Measurements from ENCODE around the gene CLASP1. TPM values are rescaled to one million over a fixed set of nuclear protein-coding genes. Genes with fewer than 3 reads are reported as not detected.

Gene CLASP1
- polyA plus RNA-seq, 1 donor (not counting 4 experiments of a cell fraction or from before 2014, with no cell fraction given), result 16.7 TPM

GRCh38 chr2:121534007-121534406 lies 115.3 kb downstream of the CLASP1 start:
- peaks cover 42% of the 10 kb centered on the region for H3K79me2 ChIP-seq (ENCODE audit: control insufficient read depth, insufficient read depth, low read length)
- no peak overlapping the region for H3K9ac ChIP-seq (ENCODE audit: control insufficient read depth, extremely low read depth, insufficient read depth, low read length)
- FAIRE-seq, result no peak
- no peaks in the 10 kb centered on the region for H4K20me1 ChIP-seq (ENCODE audit: control insufficient read depth, extremely low read depth, insufficient read depth, low read length)
- dilution Hi-C loops (cut with MboI; ENCODE audit: extremely low pct_ligation_motif_present, low sequenced_read_pairs), result no loop called here
- no peaks in the 10 kb centered on the region for H3K27me3 ChIP-seq (ENCODE audit: control insufficient read depth, extremely low read depth, insufficient read depth, low read length)
- H3K9me3 ChIP-seq (ENCODE audit: control insufficient read depth, low read depth, low read length), result no peaks in the 10 kb centered on the region
- H3K4me1 ChIP-seq (ENCODE audit: control insufficient read depth, extremely low read depth, insufficient read depth, low read length), result peaks cover 19% of the 10 kb centered on the region
- no peak overlapping the region for H2AFZ ChIP-seq (ENCODE audit: control insufficient read depth, low read length)
- H3K9me1 ChIP-seq (ENCODE audit: control insufficient read depth, extremely low read depth, insufficient read depth, low read length), result no peaks in the 10 kb centered on the region
- no peak overlapping the region for H3K4me2 ChIP-seq (ENCODE audit: control insufficient read depth, extremely low read depth, insufficient read depth, low read depth, low read length)
- H3K27ac ChIP-seq (ENCODE audit: control insufficient read depth, insufficient read depth, low read length), result no peak overlapping the region
- no peak overlapping the region for H3K4me3 ChIP-seq (ENCODE audit: control insufficient read depth in 2 of 3, extremely low read depth in 1 of 3, insufficient read depth in 2 of 3, low read depth in 1 of 3, low read length in 3 of 3)
- TF ChIP-seq EZH2 (IDR thresholded peaks at IDR 0.05; ENCODE audit: low read length), result no peak
- no peak for TF ChIP-seq CTCF (optimal IDR thresholded peaks at IDR 0.05 in 1 of 3, IDR thresholded peaks at IDR 0.05 in 1 of 3, conservative IDR thresholded peaks at IDR 0.05 in 1 of 3; ENCODE audit: extremely low read depth in 1 of 3, insufficient read depth in 2 of 3, low read length in 3 of 3)
- no peak for DNase-seq (ENCODE audit: low read depth, low spot score)
- H3K36me3 ChIP-seq (ENCODE audit: control insufficient read depth in 2 of 2, extremely low read depth in 1 of 2, insufficient read depth in 2 of 2, low read length in 2 of 2), result no peaks in the 10 kb centered on the region

GRCh38 chr2:121532894-121533293 lies 116.4 kb downstream of the CLASP1 start:
- Histone ChIP-seq H3K36me3 (ENCODE audit: control insufficient read depth in 2 of 2, extremely low read depth in 1 of 2, insufficient read depth in 2 of 2, low read length in 2 of 2) (peaks cover 0 to 3% of the 10 kb centered on the region in 2 experiments), H3K9me1 (ENCODE audit: control insufficient read depth, extremely low read depth, insufficient read depth, low read length) (no peaks in the 10 kb centered on the region), H2AFZ (ENCODE audit: control insufficient read depth, low read length) (no peak overlapping the region), H4K20me1 (ENCODE audit: control insufficient read depth, extremely low read depth, insufficient read depth, low read length) (no peaks in the 10 kb centered on the region), H3K4me2 (ENCODE audit: control insufficient read depth, extremely low read depth, insufficient read depth, low read depth, low read length) (no peak overlapping the region), H3K79me2 (ENCODE audit: control insufficient read depth, insufficient read depth, low read length) (peaks cover 48% of the 10 kb centered on the region), H3K9me3 (ENCODE audit: control insufficient read depth, low read depth, low read length) (no peaks in the 10 kb centered on the region), H3K4me1 (ENCODE audit: control insufficient read depth, extremely low read depth, insufficient read depth, low read length) (peaks cover 30% of the 10 kb centered on the region), H3K4me3 (ENCODE audit: control insufficient read depth in 2 of 3, extremely low read depth in 1 of 3, insufficient read depth in 2 of 3, low read depth in 1 of 3, low read length in 3 of 3) (no peak overlapping the region), H3K9ac (ENCODE audit: control insufficient read depth, extremely low read depth, insufficient read depth, low read length) (no peak overlapping the region), H3K27ac (ENCODE audit: control insufficient read depth, insufficient read depth, low read length) (peak overlapping the region; percentile 8), H3K27me3 (ENCODE audit: control insufficient read depth, extremely low read depth, insufficient read depth, low read length) (no peaks in the 10 kb centered on the region)
- FAIRE-seq (no peak), DNase-seq (ENCODE audit: low read depth, low spot score) (no peak)
- TF ChIP-seq CTCF (optimal IDR thresholded peaks at IDR 0.05 in 1 of 3, IDR thresholded peaks at IDR 0.05 in 1 of 3, conservative IDR thresholded peaks at IDR 0.05 in 1 of 3; ENCODE audit: extremely low read depth in 1 of 3, insufficient read depth in 2 of 3, low read length in 3 of 3), result no peak
- no peak for TF ChIP-seq EZH2 (IDR thresholded peaks at IDR 0.05; ENCODE audit: low read length)
- dilution Hi-C loops (cut with MboI; ENCODE audit: extremely low pct_ligation_motif_present, low sequenced_read_pairs), result no loop called here

All from keratinocyte (primary cell).